HL-60 (cell line): Measurements from ENCODE around the gene MPDU1.
"Not testable (repeated sequence)": the region's sequence is repeated elsewhere in the genome, so short reads cannot be mapped to it uniquely, and the experiment has no call there.

Source experiments
- GABPA ChIP-seq: IDR thresholded peaks from 2 replicates; pipeline ENCODE4 v1.6.1; 2012; ENCODE audit warnings: low read depth
- TF ChIP-seq, protein P1 (sequence below): IDR thresholded peaks from 2 replicates; pipeline ENCODE4 v1.6.1; 2012; ENCODE audit warnings: low read depth; ENCODE audit not compliant: insufficient replicate concordance

GRCh38 chr17:7597561-7597960 is 13.9 kb downstream of the MPDU1 start:
- TF ChIP-seq, protein P1, sequence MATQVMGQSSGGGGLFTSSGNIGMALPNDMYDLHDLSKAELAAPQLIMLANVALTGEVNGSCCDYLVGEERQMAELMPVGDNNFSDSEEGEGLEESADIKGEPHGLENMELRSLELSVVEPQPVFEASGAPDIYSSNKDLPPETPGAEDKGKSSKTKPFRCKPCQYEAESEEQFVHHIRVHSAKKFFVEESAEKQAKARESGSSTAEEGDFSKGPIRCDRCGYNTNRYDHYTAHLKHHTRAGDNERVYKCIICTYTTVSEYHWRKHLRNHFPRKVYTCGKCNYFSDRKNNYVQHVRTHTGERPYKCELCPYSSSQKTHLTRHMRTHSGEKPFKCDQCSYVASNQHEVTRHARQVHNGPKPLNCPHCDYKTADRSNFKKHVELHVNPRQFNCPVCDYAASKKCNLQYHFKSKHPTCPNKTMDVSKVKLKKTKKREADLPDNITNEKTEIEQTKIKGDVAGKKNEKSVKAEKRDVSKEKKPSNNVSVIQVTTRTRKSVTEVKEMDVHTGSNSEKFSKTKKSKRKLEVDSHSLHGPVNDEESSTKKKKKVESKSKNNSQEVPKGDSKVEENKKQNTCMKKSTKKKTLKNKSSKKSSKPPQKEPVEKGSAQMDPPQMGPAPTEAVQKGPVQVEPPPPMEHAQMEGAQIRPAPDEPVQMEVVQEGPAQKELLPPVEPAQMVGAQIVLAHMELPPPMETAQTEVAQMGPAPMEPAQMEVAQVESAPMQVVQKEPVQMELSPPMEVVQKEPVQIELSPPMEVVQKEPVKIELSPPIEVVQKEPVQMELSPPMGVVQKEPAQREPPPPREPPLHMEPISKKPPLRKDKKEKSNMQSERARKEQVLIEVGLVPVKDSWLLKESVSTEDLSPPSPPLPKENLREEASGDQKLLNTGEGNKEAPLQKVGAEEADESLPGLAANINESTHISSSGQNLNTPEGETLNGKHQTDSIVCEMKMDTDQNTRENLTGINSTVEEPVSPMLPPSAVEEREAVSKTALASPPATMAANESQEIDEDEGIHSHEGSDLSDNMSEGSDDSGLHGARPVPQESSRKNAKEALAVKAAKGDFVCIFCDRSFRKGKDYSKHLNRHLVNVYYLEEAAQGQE = not testable (repeated sequence)
- TF ChIP-seq GABPA = not testable (repeated sequence)
